ENCODE measurements around the gene ZNF574.

- no peak for TF ChIP-seq POLR2A (IDR thresholded peaks at IDR 0.05; ENCODE audit: low read depth, low read length)
- no peak for TF ChIP-seq POLR2AphosphoS5 (IDR thresholded peaks at IDR 0.05; ENCODE audit: low read depth, low read length)
- TF ChIP-seq TAF1 (IDR thresholded peaks at IDR 0.05; ENCODE audit: low read depth, low read length), result no peak
- no peak for TF ChIP-seq SPI1 (IDR thresholded peaks at IDR 0.05; ENCODE audit: low read depth, low read length)
- TF ChIP-seq POU2F2 (IDR thresholded peaks at IDR 0.05; ENCODE audit: low read depth, low read length), result no peak
These were observed 13.6 kb upstream of the ZNF574 start for GRCh38 chr19:42062381-42062780.

Measured in GM12891 (cell line).